K562 (cell line): ENCODE data around the gene NDST1. TPM values are rescaled to one million over a fixed set of nuclear protein-coding genes. Genes with fewer than 3 reads are reported as not detected.

ENCODE experiments used
- ADNP ChIP-seq: fragments of 200-800 bp; sonication (Bioruptor generic); IDR thresholded peaks from 2 replicates; pipeline ENCODE4 v1.6.1; 2016; ENCODE audit warnings: missing genetic modification characterization, missing compliant biosample characterization
- ATF7 ChIP-seq: fragments of 450-650 bp; IDR thresholded peaks from 2 replicates; pipeline ENCODE4 v1.7.1; 2014; ENCODE audit warnings: mild to moderate bottlenecking, moderate library complexity
- CBX1 ChIP-seq: sonication (generic); IDR thresholded peaks from 2 replicates; pipeline ENCODE4 v1.6.1; 2016; ENCODE audit warnings: antibody characterized with exemption, low read depth, mild to moderate bottlenecking
- CTCF ChIP-seq, 3 experiments: IDR thresholded peaks in 2 of 3; conservative IDR thresholded peaks in 1 of 3; 2 replicates each; pipeline ENCODE4 v1.5.1; 2011 to 2012; ENCODE audit warnings: low read length in 3 of 3, mild to moderate bottlenecking in 3 of 3, control low read depth in 2 of 3, improper control_type of control experiment in 1 of 3, inconsistent platforms in 1 of 3, low read depth in 1 of 3, mixed read lengths in 1 of 3, moderate library complexity in 1 of 3; ENCODE audit not compliant: insufficient read depth in 2 of 3
- CTCFL ChIP-seq: IDR thresholded peaks from 2 replicates; pipeline ENCODE4 v1.6.1; 2011; ENCODE audit warnings: borderline replicate concordance, low read depth, mild to moderate bottlenecking, moderate library complexity, low read length; ENCODE audit not compliant: insufficient read depth, poor library complexity, severe bottlenecking
- FOXM1 ChIP-seq, 2 experiments: fragments of 450-650 bp in 1 of 2; sonication (generic) in 1 of 2; formaldehyde crosslinking in 1 of 2; IDR thresholded peaks; 2 replicates each; pipeline versions ENCODE4 v1.6.1 to v1.9.0; 2017 to 2022; ENCODE audit warnings: low read depth in 2 of 2, mild to moderate bottlenecking in 2 of 2, missing genetic modification reagents in 1 of 2, moderate library complexity in 1 of 2
- GATAD2B ChIP-seq: fragments of 450-650 bp; IDR thresholded peaks from 2 replicates; pipeline ENCODE4 v1.6.1; 2017; ENCODE audit warnings: mild to moderate bottlenecking, borderline replicate concordance
- HDAC1 ChIP-seq, 2 experiments: fragments of 450-650 bp; IDR thresholded peaks; 2 replicates each; pipeline ENCODE4 v1.6.1; 2016 to 2017; ENCODE audit warnings: inconsistent platforms in 1 of 2, mild to moderate bottlenecking in 1 of 2, moderate library complexity in 1 of 2
- KDM1A ChIP-seq, 2 experiments: fragments of 450-650 bp; IDR thresholded peaks; 2 replicates each; pipeline ENCODE4 v1.6.1; 2016; ENCODE audit warnings: mild to moderate bottlenecking in 2 of 2
- MEF2D ChIP-seq: conservative IDR thresholded peaks from 2 replicates; pipeline ENCODE4 v1.6.1; 2016; ENCODE audit warnings: low read depth, missing genetic modification characterization, missing compliant biosample characterization
- MYC ChIP-seq, 2 experiments: fragments of 250-450 bp in 1 of 2; sonication (Bioruptor Pico) in 1 of 2; IDR thresholded peaks; 2 replicates each; pipeline versions ENCODE4 v1.5.1 to v1.6.1; 2012 to 2021; ENCODE audit warnings: low read depth in 2 of 2, borderline replicate concordance in 1 of 2, improper control_type of control experiment in 1 of 2, low read length in 1 of 2, mild to moderate bottlenecking in 1 of 2, moderate library complexity in 1 of 2
- NFIX ChIP-seq: fragments of 250-450 bp; sonication (Bioruptor Pico); IDR thresholded peaks from 2 replicates; pipeline ENCODE4 v1.4.0; 2020; ENCODE audit warnings: low read depth, mild to moderate bottlenecking, moderate library complexity
- NFRKB ChIP-seq: fragments of 450-650 bp; IDR thresholded peaks from 2 replicates; pipeline ENCODE4 v1.6.1; 2016; ENCODE audit warnings: low read depth
- NONO ChIP-seq, 2 experiments: fragments of 200-400 bp in 1 of 2; fragments of 450-650 bp in 1 of 2; formaldehyde crosslinking in 1 of 2; IDR thresholded peaks; 2 replicates each; pipeline ENCODE4 v1.6.1; 2017; ENCODE audit warnings: low read depth in 2 of 2, mild to moderate bottlenecking in 2 of 2, moderate library complexity in 2 of 2, low read length in 1 of 2
- POLR2G ChIP-seq: fragments of 200-400 bp; formaldehyde crosslinking; IDR thresholded peaks from 2 replicates; pipeline ENCODE4 v1.6.1; 2017; ENCODE audit warnings: low read depth, mild to moderate bottlenecking, antibody characterized with exemption, low read length, moderate library complexity
- RCOR1 ChIP-seq, 2 experiments: IDR thresholded peaks; 2 replicates each; pipeline ENCODE4 v1.6.1; 2012; ENCODE audit warnings: low read depth in 2 of 2, low read length in 2 of 2, borderline replicate concordance in 1 of 2, improper control_type of control experiment in 1 of 2
- SAFB ChIP-seq: fragments of 200-400 bp; formaldehyde crosslinking; IDR thresholded peaks from 2 replicates; pipeline ENCODE4 v1.6.1; 2017; ENCODE audit warnings: low read depth, low read length, borderline replicate concordance
- SIN3A ChIP-seq, 2 experiments: fragments of 150-350 bp in 1 of 2; IDR thresholded peaks; 2 replicates each; pipeline ENCODE4 v1.6.1; 2011 to 2016; ENCODE audit warnings: borderline replicate concordance in 2 of 2, low read depth in 2 of 2, low read length in 2 of 2, mild to moderate bottlenecking in 2 of 2, moderate library complexity in 2 of 2; ENCODE audit not compliant: control insufficient read depth in 1 of 2
- ZNF274 ChIP-seq: IDR thresholded peaks from 2 replicates; pipeline ENCODE4 v1.6.1; 2011; ENCODE audit warnings: low read depth, mild to moderate bottlenecking, low read length, moderate library complexity, borderline replicate concordance
- ZNF589 ChIP-seq: fragments of 200-800 bp; sonication (Bioruptor generic); IDR thresholded peaks from 2 replicates; pipeline ENCODE4 v1.6.1; 2016; ENCODE audit warnings: low read depth, missing genetic modification characterization, missing compliant biosample characterization
- ZNF75A ChIP-seq: fragments of 450-650 bp; formaldehyde crosslinking; IDR thresholded peaks from 2 replicates; pipeline ENCODE4 v1.4.0; 2020; ENCODE audit warnings: mild to moderate bottlenecking
- polyA plus RNA-seq, 8 experiments: library from polyadenylated mRNA; depleted of rRNA in 4 of 8; stranded (reverse) in 5 of 8; unstranded in 3 of 8; fragments of >200 nt; fragmentation: Nextera tagmentation in 2 of 8; fragmentation: Illumina TruSeq in 1 of 8; extraction: Ambion mirVana in 2 of 8; extraction: Trizol in 1 of 8; gene quantifications; 2 replicates each; pipeline versions ENCODE4 v1.2.1 to v1.2.3, GENCODE V29; 2011 to 2014; ENCODE audit warnings: inconsistent platforms in 1 of 8, missing spikeins in 1 of 8
- total RNA-seq, 7 experiments: library from RNA; depleted of rRNA in 6 of 7; stranded (reverse); fragments of >200 nt in 6 of 7; fragmentation: Illumina TruSeq in 2 of 7; extraction: Trizol in 2 of 7; gene quantifications; 2 replicates each; pipeline versions ENCODE4 v1.2.1 to v1.2.3, GENCODE V29; 2011 to 2021; ENCODE audit warnings: low replicate concordance in 1 of 7

NDST1 gene
- total and polyA plus RNA-seq, 9 of the 15 experiments (the other 6 are each of a cell fraction or from before 2014, with no cell fraction given), result 0.38 to 47.9 (median 9.9) TPM

GRCh38 chr5:150486402-150487198, 21.3 kb upstream of the NDST1 start (continued):
- TF ChIP-seq HDAC1 (IDR thresholded peaks at IDR 0.05) (peak; percentile 46 to 63; a peak in 2 of 4 replicates), MYC (IDR thresholded peaks at IDR 0.05; ENCODE audit: low read depth, low read length) (no peak), MYC (CRISPR knock-in tag; IDR thresholded peaks at IDR 0.05; ENCODE audit: borderline replicate concordance, low read depth) (0 out of 2 replicates have a peak, but pooled peaks have one; percentile 40), FOXM1 (IDR thresholded peaks at IDR 0.05; ENCODE audit: low read depth) (peak; percentile 39; the same call in 1 of the 2 replicates), FOXM1 (CRISPR knock-in tag; IDR thresholded peaks at IDR 0.05; ENCODE audit: low read depth) (no peak), ADNP (tag) (peak; percentile 94), ATF7 (no peak), CBX1 (peak; percentile 61; the same call in 1 of the 2 replicates), RCOR1 (IDR thresholded peaks at IDR 0.05; ENCODE audit: borderline replicate concordance in 1 of 2, low read depth in 2 of 2, low read length in 2 of 2) (peak in 1 of 2 experiments; percentile 19; a peak in 1 of 4 replicates), KDM1A (IDR thresholded peaks at IDR 0.05) (peak; percentile 88 to 95; a peak in 3 of 4 replicates), ZNF274 (no peak), ZNF589 (CRISPR knock-in tag) (peak; percentile 54; the same call in 1 of the 2 replicates), NFRKB (0 out of 2 replicates have a peak, but pooled peaks have one; percentile 13), POLR2G (peak; percentile 19), NFIX (CRISPR knock-in tag) (no peak), CTCFL (no peak), MEF2D (tag) (no peak), ZNF75A (CRISPR knock-in tag) (no peak), CTCF (IDR thresholded peaks at IDR 0.05 in 2 of 3, conservative IDR thresholded peaks at IDR 0.05 in 1 of 3; ENCODE audit: insufficient read depth in 2 of 3, low read depth in 1 of 3, low read length in 3 of 3) (peak in 2 of 3 experiments; percentile 27 to 55; a peak in 3 of 6 replicates), NONO (IDR thresholded peaks at IDR 0.05; ENCODE audit: low read depth in 2 of 2, low read length in 1 of 2) (peak in 1 of 2 experiments; percentile 52; a peak in 1 of 4 replicates), SIN3A (IDR thresholded peaks at IDR 0.05; ENCODE audit: borderline replicate concordance in 2 of 2, control insufficient read depth in 1 of 2, low read depth in 2 of 2, low read length in 2 of 2) (peak in 1 of 2 experiments; percentile 12; a peak in 1 of 4 replicates), GATAD2B (peak; percentile 82; the same call in 1 of the 2 replicates), SAFB (no peak)
